Stomach (tissue), 9 donors: ENCODE data around the gene GPR52. TPM values are rescaled to one million over a fixed set of nuclear protein-coding genes. Genes with fewer than 3 reads are reported as not detected.
A peak's percentile ranks its signal among the peaks of the same experiment; 100 is the strongest.

Source experiments
- DNase-seq, 2 donors: peaks; one replicate each; pipeline versions ENCODE4 v3.0.0 to v3.0.0-alpha.2; 2013 to 2019
- H3K27ac ChIP-seq, 5 donors: fragments of 200-600 bp in 4 of 5; sonication (generic) in 4 of 5; one replicate each; pipeline ENCODE4 v1.5.1; 2013 to 2019; ENCODE audit warnings: mild to moderate bottlenecking in 1 of 5, moderate library complexity in 1 of 5
- H3K27me3 ChIP-seq, 3 donors: fragments of 200-600 bp; sonication (generic); one replicate each; pipeline ENCODE4 v1.5.1; 2017 to 2019; ENCODE audit warnings: mixed run types in 1 of 3
- H3K36me3 ChIP-seq, 4 donors: fragments of 200-600 bp; sonication (generic); 1 replicate in 3 of 4; 2 replicates in 1 of 4; pipeline ENCODE4 v1.5.1; 2016 to 2019
- H3K4me1 ChIP-seq, 4 donors: fragments of 200-600 bp; sonication (generic); one replicate each; pipeline ENCODE4 v1.5.1; 2016 to 2019
- H3K4me3 ChIP-seq, 4 donors: fragments of 200-600 bp; sonication (generic) in 3 of 4; one replicate each; pipeline ENCODE4 v1.5.1; 2016 to 2019; ENCODE audit warnings: mild to moderate bottlenecking in 1 of 4
- H3K9me3 ChIP-seq, 4 donors: fragments of 200-600 bp; sonication (generic); one replicate each; pipeline ENCODE4 v1.5.1; 2016 to 2019
- EP300 ChIP-seq: sonication (generic); formaldehyde crosslinking; IDR thresholded peaks from one replicate; pipeline ENCODE4 v1.6.1; 2017; ENCODE audit warnings: antibody characterized with exemption
- POLR2A ChIP-seq, 4 donors: fragments of 450-650 bp; IDR thresholded peaks; one replicate each; pipeline ENCODE4 v1.6.1; 2016; ENCODE audit warnings: antibody characterized with exemption in 4 of 4, control low read depth in 2 of 4, mild to moderate bottlenecking in 1 of 4, moderate library complexity in 1 of 4
- POLR2AphosphoS5 ChIP-seq, 3 donors: sonication (generic); formaldehyde crosslinking; IDR thresholded peaks; one replicate each; pipeline ENCODE4 v1.6.1; 2016; ENCODE audit warnings: antibody characterized with exemption in 3 of 3
- WGBS, 5 donors: extraction: QIAGEN DNeasy Blood & Tissue Kit in 3 of 5; methylation state at CpG; one replicate each; pipeline versions ENCODE4 v1.1.5 to v1.1.7; 2013 to 2018; 5-methylcytosine and 5-hydroxymethylcytosine counted together
- intact Hi-C: fragments of 100-400 bp; cut with DNase I; formaldehyde crosslinking; loops from one replicate; pipeline ENCODE4 v1.15.1; 2023; ENCODE audit warnings: low total_unique reads
- polyA plus RNA-seq, 3 donors: library from polyadenylated mRNA; stranded (reverse); fragments of 200-250 nt; gene quantifications; one replicate each; pipeline ENCODE4 v1.2.3, GENCODE V29; 2013
- total RNA-seq, 5 donors: library from RNA; depleted of rRNA; stranded (reverse); fragments of >200 nt; gene quantifications; one replicate each; pipeline versions ENCODE4 v1.1.0 to v1.2.3, GENCODE V29; 2014 to 2016
- TF ChIP-seq, protein P1 (sequence below), 7 experiments: fragments of 450-650 bp in 4 of 7; fragments of 200-600 bp in 3 of 7; sonication (generic) in 3 of 7; IDR thresholded peaks; one replicate each; pipeline ENCODE4 v1.5.1; 2016 to 2019; ENCODE audit warnings: antibody characterized with exemption in 7 of 7, control low read depth in 2 of 7, mild to moderate bottlenecking in 1 of 7
- donor health status: healthy with polysubstance abuse.
- donor health status: Bipolar disorder and iron deficiency.
- donor health status: healthy.

The GPR52 gene
- total and polyA plus RNA-seq, 8 donors, result 3.9 to 7.0 TPM; not detected in 6

DNA sequence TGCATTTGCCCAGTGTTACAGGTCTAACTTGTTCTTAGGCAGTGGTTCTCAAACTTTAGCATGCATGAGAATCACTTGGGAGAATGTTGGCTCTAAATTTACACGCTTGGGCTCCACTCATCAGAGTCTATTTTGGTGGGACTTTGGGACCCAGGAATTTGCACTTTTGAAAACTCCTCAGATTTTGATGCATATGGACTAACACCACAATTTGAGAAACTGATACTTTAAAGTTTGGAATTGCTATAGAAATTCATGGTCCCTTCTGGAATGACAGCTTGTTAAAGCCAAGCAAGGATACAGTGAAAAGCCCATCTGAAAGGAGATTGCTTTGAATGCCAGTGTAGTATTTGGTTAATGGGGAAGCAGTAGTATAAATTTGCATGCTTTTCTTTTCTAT, 31.5 kb downstream of the GPR52 start:
- Histone ChIP-seq H3K27me3 (no peaks in the 10 kb centered on the region), H3K9me3 (no peaks in the 10 kb centered on the region), H3K4me3 (no peak overlapping the region), H3K4me1 (no peaks in the 10 kb centered on the region), H3K27ac (no peak overlapping the region), H3K36me3 (no peaks in the 10 kb centered on the region)
- no peak for DNase-seq
- intact Hi-C loops, result no loop called here
- TF ChIP-seq, protein P1, sequence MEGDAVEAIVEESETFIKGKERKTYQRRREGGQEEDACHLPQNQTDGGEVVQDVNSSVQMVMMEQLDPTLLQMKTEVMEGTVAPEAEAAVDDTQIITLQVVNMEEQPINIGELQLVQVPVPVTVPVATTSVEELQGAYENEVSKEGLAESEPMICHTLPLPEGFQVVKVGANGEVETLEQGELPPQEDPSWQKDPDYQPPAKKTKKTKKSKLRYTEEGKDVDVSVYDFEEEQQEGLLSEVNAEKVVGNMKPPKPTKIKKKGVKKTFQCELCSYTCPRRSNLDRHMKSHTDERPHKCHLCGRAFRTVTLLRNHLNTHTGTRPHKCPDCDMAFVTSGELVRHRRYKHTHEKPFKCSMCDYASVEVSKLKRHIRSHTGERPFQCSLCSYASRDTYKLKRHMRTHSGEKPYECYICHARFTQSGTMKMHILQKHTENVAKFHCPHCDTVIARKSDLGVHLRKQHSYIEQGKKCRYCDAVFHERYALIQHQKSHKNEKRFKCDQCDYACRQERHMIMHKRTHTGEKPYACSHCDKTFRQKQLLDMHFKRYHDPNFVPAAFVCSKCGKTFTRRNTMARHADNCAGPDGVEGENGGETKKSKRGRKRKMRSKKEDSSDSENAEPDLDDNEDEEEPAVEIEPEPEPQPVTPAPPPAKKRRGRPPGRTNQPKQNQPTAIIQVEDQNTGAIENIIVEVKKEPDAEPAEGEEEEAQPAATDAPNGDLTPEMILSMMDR (IDR thresholded peaks at IDR 0.05), result no peak
- TF ChIP-seq EP300 (no peak), POLR2AphosphoS5 (IDR thresholded peaks at IDR 0.05) (no peak), POLR2A (IDR thresholded peaks at IDR 0.05) (no peak)
- WGBS, 5 donors, result 95 to 100% (median 100%) methylated on average over 1 of the region's 1 CpG

DNA sequence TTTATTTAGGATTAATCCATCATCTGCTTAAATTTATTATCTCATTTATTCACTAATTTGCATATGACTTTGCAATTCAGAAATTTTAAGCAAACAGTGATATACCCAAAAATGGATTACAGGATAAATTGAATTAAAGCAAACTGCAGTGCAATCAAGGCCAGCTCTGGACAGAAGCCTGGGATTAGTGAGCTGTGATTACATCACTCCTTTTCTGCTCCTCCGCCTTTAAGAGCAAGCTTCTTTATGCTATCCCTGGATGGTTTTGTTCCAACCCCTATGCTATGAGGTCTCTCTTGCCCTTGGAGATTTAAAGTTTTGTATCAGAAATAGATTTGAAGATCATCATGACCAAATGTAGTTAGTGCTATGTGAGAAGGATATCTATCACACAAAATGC, 32.6 kb downstream of the GPR52 start:
- TF ChIP-seq, protein P1 (IDR thresholded peaks at IDR 0.05), result no peak
- no peak for TF ChIP-seq POLR2A (IDR thresholded peaks at IDR 0.05)
- TF ChIP-seq POLR2AphosphoS5 (IDR thresholded peaks at IDR 0.05), result no peak
- no peak for TF ChIP-seq EP300
- no peaks in the 10 kb centered on the region for H3K4me1 ChIP-seq
- H3K27me3 ChIP-seq, result no peaks in the 10 kb centered on the region
- WGBS, 5 donors, result 75 to 100% (median 78%) methylated on average over 1 of the region's 1 CpG
- intact Hi-C loops, result no loop called here
- no peaks in the 10 kb centered on the region for H3K9me3 ChIP-seq
- peak in 1 of 2 donors; percentile 36 for DNase-seq
- H3K27ac ChIP-seq, result no peak overlapping the region
- no peak overlapping the region for H3K4me3 ChIP-seq
- no peaks in the 10 kb centered on the region for H3K36me3 ChIP-seq

GRCh38 chr1:174491606-174492005, 43.8 kb downstream of the GPR52 start:
- Histone ChIP-seq H3K9me3 (no peaks in the 10 kb centered on the region), H3K4me1 (no peaks in the 10 kb centered on the region), H3K4me3 (no peak overlapping the region), H3K36me3 (no peaks in the 10 kb centered on the region), H3K27me3 (no peaks in the 10 kb centered on the region), H3K27ac (no peak overlapping the region)
- 92 to 100% (median 92%) methylated on average over 2 of the region's 2 CpGs for WGBS, 5 donors
- DNase-seq, result no peak
- TF ChIP-seq POLR2AphosphoS5 (IDR thresholded peaks at IDR 0.05), result no peak
- no peak for TF ChIP-seq EP300
- TF ChIP-seq, protein P1 (IDR thresholded peaks at IDR 0.05), result no peak
- no peak for TF ChIP-seq POLR2A (IDR thresholded peaks at IDR 0.05)
- intact Hi-C loops, result no loop called here

- no peak for DNase-seq
- Histone ChIP-seq H3K27me3 (no peaks in the 10 kb centered on the region), H3K36me3 (no peaks in the 10 kb centered on the region), H3K9me3 (no peaks in the 10 kb centered on the region), H3K4me1 (no peaks in the 10 kb centered on the region), H3K4me3 (no peak overlapping the region), H3K27ac (no peak overlapping the region)
- TF ChIP-seq, protein P1 (IDR thresholded peaks at IDR 0.05), result no peak
- no peak for TF ChIP-seq POLR2AphosphoS5 (IDR thresholded peaks at IDR 0.05)
- TF ChIP-seq EP300, result no peak
- TF ChIP-seq POLR2A (IDR thresholded peaks at IDR 0.05), result no peak
- intact Hi-C loops, result no loop called here
These were observed 49.7 kb downstream of the GPR52 start for GRCh38 chr1:174497478-174497877.
